SU-DHL-6 (cell line): Measurements from ENCODE around the gene HMCES.
A peak's percentile ranks its signal among the peaks of the same experiment; 100 is the strongest.

ENCODE experiments used
- H2AFZ ChIP-seq: fragments of 200-600 bp; sonication (generic); 2 replicates; pipeline ENCODE4 v1.6.1; 2014; ENCODE audit warnings: low read depth, mild to moderate bottlenecking, moderate library complexity, mixed read lengths, antibody characterized with exemption, low read length; ENCODE audit not compliant: severe bottlenecking
- H3F3A ChIP-seq: fragments of 200-600 bp; shearing (Covaris generic); 2 replicates; pipeline ENCODE4 v1.6.0; 2016; ENCODE audit warnings: antibody characterized with exemption, mild to moderate bottlenecking; ENCODE audit not compliant: insufficient read depth
- H3K27ac ChIP-seq: fragments of 200-600 bp; sonication (generic); 2 replicates; pipeline ENCODE4 v1.5.1; 2016; ENCODE audit warnings: low read depth, mild to moderate bottlenecking, low read length, moderate library complexity, mixed read lengths
- H3K27me3 ChIP-seq: fragments of 200-600 bp; sonication (generic), shearing (Covaris generic); 2 replicates; pipeline ENCODE4 v1.6.0; 2014; ENCODE audit warnings: mild to moderate bottlenecking, low read length
- H3K36me3 ChIP-seq: fragments of 200-600 bp; sonication (generic); 2 replicates; pipeline ENCODE4 v1.6.1; 2014; ENCODE audit warnings: mild to moderate bottlenecking, low read length, mixed read lengths
- H3K4me2 ChIP-seq: fragments of 300-600, 200-600 bp; shearing (Covaris generic), sonication (generic); 2 replicates; pipeline ENCODE4 v1.6.0; 2014; ENCODE audit warnings: low read length, low read depth, mild to moderate bottlenecking; ENCODE audit not compliant: poor library complexity, severe bottlenecking
- H3K4me3 ChIP-seq: fragments of 200-600 bp; sonication (generic); 2 replicates; pipeline ENCODE4 v1.5.1; 2014; ENCODE audit warnings: antibody characterized with exemption, low read length, mild to moderate bottlenecking, mixed read lengths; ENCODE audit not compliant: insufficient read depth, poor library complexity, severe bottlenecking
- H3K79me2 ChIP-seq: fragments of 200-600 bp; sonication (generic); 2 replicates; pipeline ENCODE4 v1.6.1; 2014; ENCODE audit warnings: mild to moderate bottlenecking, low read length, moderate library complexity; ENCODE audit not compliant: insufficient read depth
- H3K9ac ChIP-seq: fragments of 200-600 bp; sonication (generic); 2 replicates; pipeline ENCODE4 v1.7.0; 2014; ENCODE audit warnings: mild to moderate bottlenecking, low read length
- H3K9me2 ChIP-seq: fragments of 200-600 bp; sonication (generic); replicated peaks from 2 replicates; pipeline ENCODE4 v1.6.1; 2014; ENCODE audit warnings: low read length; ENCODE audit not compliant: insufficient read depth
- H3K9me3 ChIP-seq: fragments of 200-600 bp; sonication (generic); 2 replicates; pipeline ENCODE4 v1.6.1; 2014; ENCODE audit warnings: low read length, mixed read lengths; ENCODE audit not compliant: insufficient read depth
- H4K20me1 ChIP-seq: fragments of 200-600 bp; sonication (generic); 2 replicates; pipeline ENCODE4 v1.6.1; 2014; ENCODE audit warnings: low read depth, mild to moderate bottlenecking, antibody characterized with exemption, low read length, moderate library complexity, mixed read lengths
- CTCF ChIP-seq: fragments of 200-600 bp; sonication (generic); IDR thresholded peaks from one replicate; pipeline ENCODE4 v1.5.1; 2017; ENCODE audit warnings: antibody characterized with exemption, mild to moderate bottlenecking, low read length, moderate library complexity; ENCODE audit not compliant: insufficient read depth, poor library complexity, severe bottlenecking
- EZH2phosphoT487 ChIP-seq: fragments of 200-600 bp; sonication (generic), shearing (Covaris generic); conservative IDR thresholded peaks from 2 replicates; pipeline ENCODE4 v1.6.1; 2018; ENCODE audit warnings: mild to moderate bottlenecking, antibody characterized with exemption, low read length, moderate library complexity, mixed read lengths

HMCES gene

GRCh38 chr3:129278439-129278965 lies at the start of gene HMCES:
HMCES (plus strand) TSS chr3:129278870; CDS start chr3:129279733, 863 bp downstream.
- TF ChIP-seq CTCF: no peak
- TF ChIP-seq EZH2phosphoT487: no peak
- peak within 1 kb of the TSS; percentile 6 for H2AFZ ChIP-seq
- peaks cover 21% of the 10 kb centered on the region for H3K36me3 ChIP-seq

GRCh38 chr3:129228891-129229585 lies 49.6 kb upstream of the HMCES start:
- Histone ChIP-seq H3K9me2 (no peaks in the 10 kb centered on the region), H3F3A (0 out of 2 replicates have a peak, but pooled peaks cover 5% of the 10 kb centered on the region), H3K36me3 (no peaks in the 10 kb centered on the region), H3K27me3 (no peaks in the 10 kb centered on the region), H3K9ac (no peak overlapping the region), H3K27ac (no peak overlapping the region), H3K9me3 (no peaks in the 10 kb centered on the region), H3K4me2 (no peak overlapping the region), H2AFZ (no peak overlapping the region), H3K4me3 (no peak overlapping the region), H3K79me2 (no peaks in the 10 kb centered on the region), H4K20me1 (no peaks in the 10 kb centered on the region)
- TF ChIP-seq EZH2phosphoT487 (no peak), CTCF (no peak)

More at GRCh38 chr3:129278439-129278965, at the start of gene HMCES:
- peaks cover 50% of the 10 kb centered on the region for H3F3A ChIP-seq
- peak within 1 kb of the TSS; percentile 84 for H3K27ac ChIP-seq
- no peaks in the 10 kb centered on the region for H3K9me3 ChIP-seq
- no peaks in the 10 kb centered on the region for H4K20me1 ChIP-seq
- peak within 1 kb of the TSS; percentile 84 for H3K9ac ChIP-seq
- H3K27me3 ChIP-seq: no peaks in the 10 kb centered on the region
- H3K4me3 ChIP-seq: peak within 1 kb of the TSS; percentile 94
- H3K9me2 ChIP-seq: no peaks in the 10 kb centered on the region
- H3K4me2 ChIP-seq: peak within 1 kb of the TSS; percentile 88
- peaks cover 12% of the 10 kb centered on the region; the same call in 1 of the 2 replicates for H3K79me2 ChIP-seq

GRCh38 chr3:129230311-129231019 lies 48.2 kb upstream of the HMCES start:
- H3F3A ChIP-seq: 0 out of 2 replicates have a peak, but pooled peaks cover 5% of the 10 kb centered on the region
- no peak overlapping the region for H2AFZ ChIP-seq
- H3K9me3 ChIP-seq: no peaks in the 10 kb centered on the region
- H3K27ac ChIP-seq: no peak overlapping the region
- H3K9ac ChIP-seq: no peak overlapping the region
- no peak overlapping the region for H3K4me2 ChIP-seq
- H3K4me3 ChIP-seq: no peak overlapping the region
- TF ChIP-seq CTCF (no peak), EZH2phosphoT487 (no peak)
- no peaks in the 10 kb centered on the region for H4K20me1 ChIP-seq
- H3K27me3 ChIP-seq: no peaks in the 10 kb centered on the region
- H3K9me2 ChIP-seq: no peaks in the 10 kb centered on the region
- no peaks in the 10 kb centered on the region for H3K36me3 ChIP-seq
- no peaks in the 10 kb centered on the region for H3K79me2 ChIP-seq
